HepG2 (cell line): Measurements from ENCODE around the gene ERLIN1. TPM values are rescaled to one million over a fixed set of nuclear protein-coding genes. Genes with fewer than 3 reads are reported as not detected.

Source experiments
- ATAC-seq: fragments of 200-7000 bp; cut with Tn5 transposase; 3 replicates; pipeline ENCODE4 v1.9.1; 2020; ENCODE audit warnings: mild to moderate bottlenecking, moderate library complexity
- BruUV-seq: library from RNA; stranded (reverse); fragments of 400-500 nt; replicated peaks from 2 replicates; lab custom pipeline; 2021; lab: Mats Ljungman, UMichigan
- CTCF ChIA-PET: fragments of 300-600 bp; formaldehyde crosslinking; extraction: SDS; loops from one replicate; lab custom pipeline; 2021; ENCODE audit warnings: low total read pairs, inconsistent platforms, low intra/inter-chr PET ratio; lab: Yijun Ruan, JAX
- POLR2A ChIA-PET: fragments of 350-600 bp; sonication (Branson Sonifier 250); formaldehyde crosslinking; loops from one replicate; lab custom pipeline; 2020; ENCODE audit warnings: antibody characterized with exemption, inconsistent platforms; lab: Yijun Ruan, JAX
- DNase-seq: peaks from one replicate; pipeline ENCODE4 v3.0.0-alpha.2; 2015; ENCODE audit warnings: low spot score
- FAIRE-seq: peaks from 3 replicates; lab custom pipeline; 2011; peaks lifted over from hg19 to GRCh38; lab: Jason Lieb, UNC
- H2AFZ ChIP-seq: one replicate; pipeline ENCODE4 v1.6.1; 2011; ENCODE audit warnings: low read length, inconsistent platforms
- H3K27ac ChIP-seq: fragments of 300-600 bp; 3 replicates; pipeline ENCODE4 v1.8.0; 2011; ENCODE audit warnings: mixed run types, mild to moderate bottlenecking, mixed read lengths, low read length, inconsistent platforms; ENCODE audit not compliant: insufficient read depth; ENCODE audit errors: extremely low read length
- H3K27me3 ChIP-seq, 2 experiments: fragments of 200-600 bp in 1 of 2; 2 replicates in 1 of 2; 3 replicates in 1 of 2; pipeline versions ENCODE4 v1.6.0 to v1.8.0; 2011; ENCODE audit warnings: low read length in 2 of 2, mild to moderate bottlenecking in 2 of 2, moderate library complexity in 2 of 2, inconsistent platforms in 1 of 2; ENCODE audit not compliant: insufficient read depth in 2 of 2, control insufficient read depth in 1 of 2
- H3K36me3 ChIP-seq, 2 experiments: fragments of 200-600 bp in 1 of 2; replicated peaks in 1 of 2; 2 replicates in 1 of 2; 3 replicates in 1 of 2; pipeline versions ENCODE4 v1.5.1 to v1.8.0; 2011; ENCODE audit warnings: low read length in 2 of 2, inconsistent platforms in 1 of 2; ENCODE audit not compliant: insufficient read depth in 2 of 2, control insufficient read depth in 1 of 2
- H3K4me1 ChIP-seq: 2 replicates; pipeline ENCODE4 v1.5.1; 2012; ENCODE audit warnings: low read length, inconsistent platforms; ENCODE audit not compliant: insufficient read depth
- H3K4me2 ChIP-seq: 2 replicates; pipeline ENCODE4 v1.6.0; 2011; ENCODE audit warnings: low read depth, low read length, inconsistent platforms
- H3K4me3 ChIP-seq, 3 experiments: fragments of 200-600 bp in 1 of 3; sonication (generic), shearing (Covaris generic) in 1 of 3; replicated peaks in 1 of 3; 2 replicates each; pipeline ENCODE4 v1.5.1; 2011 to 2016; ENCODE audit warnings: low read length in 3 of 3, inconsistent platforms in 2 of 3, low read depth in 2 of 3, mild to moderate bottlenecking in 2 of 3, control low read depth in 1 of 3, mixed read lengths in 1 of 3; ENCODE audit not compliant: insufficient read depth in 1 of 3
- H3K79me2 ChIP-seq: one replicate; pipeline ENCODE4 v1.6.1; 2011; ENCODE audit warnings: low read length, inconsistent platforms; ENCODE audit not compliant: insufficient read depth
- H3K9ac ChIP-seq: 2 replicates; pipeline ENCODE4 v1.6.0; 2011; ENCODE audit warnings: mild to moderate bottlenecking, low read depth, low read length, inconsistent platforms; ENCODE audit not compliant: insufficient read depth
- H3K9me3 ChIP-seq: 2 replicates; pipeline ENCODE4 v1.5.1; 2012; ENCODE audit warnings: mild to moderate bottlenecking, low read length
- H4K20me1 ChIP-seq: 2 replicates; pipeline ENCODE4 v1.6.0; 2011; ENCODE audit warnings: inconsistent platforms, mild to moderate bottlenecking, low read length, moderate library complexity; ENCODE audit not compliant: insufficient read depth
- NFE2L2 ChIP-seq: fragments of 150-350 bp; IDR thresholded peaks from 2 replicates; pipeline ENCODE4 v1.6.1; 2014; ENCODE audit warnings: low read length
- PHB2 ChIP-seq: fragments of 450-650 bp; IDR thresholded peaks from 2 replicates; pipeline ENCODE4 v1.6.1; 2018; ENCODE audit not compliant: partially characterized antibody
- PITX1 ChIP-seq: sonication (generic); formaldehyde crosslinking; IDR thresholded peaks from 2 replicates; pipeline ENCODE4 v1.5.1; 2020; ENCODE audit warnings: mild to moderate bottlenecking, missing genetic modification reagents
- WGBS: methylation state at CpG from one replicate; pipeline ENCODE4 v1.1.6; 2017; ENCODE audit warnings: low lambda C conversion rate; 5-methylcytosine and 5-hydroxymethylcytosine counted together
- in situ Hi-C: cut with HindIII; loops from 2 replicates; pipeline ENCODE4 v1.10.0; 2017; ENCODE audit warnings: low pct_unique_long_range_greater_than_20kb; ENCODE audit not compliant: extremely low pct_ligation_motif_present
- intact Hi-C: fragments of 100-400 bp; cut with micrococcal nuclease; formaldehyde crosslinking; loops from one replicate; pipeline ENCODE4 v1.10.0; 2022; ENCODE audit not compliant: unreplicated experiment
- polyA plus RNA-seq, 8 experiments: library from polyadenylated mRNA; depleted of rRNA in 3 of 8; stranded (reverse) in 7 of 8; unstranded in 1 of 8; fragments of >200 nt; fragmentation: Illumina TruSeq in 4 of 8; extraction: Trizol in 4 of 8; gene quantifications; 2 replicates each; pipeline versions ENCODE4 v1.2.1 to v1.2.3, GENCODE V29; 2011 to 2016; ENCODE audit warnings: low read depth in 4 of 8, missing spikeins in 1 of 8, mixed read lengths in 1 of 8; ENCODE audit not compliant: insufficient read depth in 1 of 8
- total RNA-seq, 5 experiments: library from RNA; depleted of rRNA; stranded (reverse); fragments of >200 nt; fragmentation: Illumina TruSeq; extraction: Trizol; gene quantifications; 2 replicates each; pipeline ENCODE4 v1.2.3, GENCODE V29; 2016; ENCODE audit warnings: low read depth in 1 of 5
- TF ChIP-seq, protein P1 (sequence below): sonication (generic); formaldehyde crosslinking; IDR thresholded peaks from 2 replicates; pipeline ENCODE4 v1.4.0; 2020; ENCODE audit warnings: missing genetic modification reagents

Gene ERLIN1
- total and polyA plus RNA-seq, 2 of the 13 experiments (the other 11 are each of a cell fraction or from before 2014, with no cell fraction given), result 56.8 to 69.3 TPM

- no peak for TF ChIP-seq PHB2
Observed at GRCh38 chr10:100135486-100135885, 50.3 kb downstream of the ERLIN1 start (continued).

GRCh38 chr10:100133801-100134200, 52.0 kb downstream of the ERLIN1 start:
- ATAC-seq (no peak), DNase-seq (no peak), FAIRE-seq (no peak)
- WGBS, result 80% methylated on average over 1 of the region's 1 CpG
- TF ChIP-seq NFE2L2, result peak; percentile 68; the same call in 1 of the 2 replicates
- TF ChIP-seq, protein P1, sequence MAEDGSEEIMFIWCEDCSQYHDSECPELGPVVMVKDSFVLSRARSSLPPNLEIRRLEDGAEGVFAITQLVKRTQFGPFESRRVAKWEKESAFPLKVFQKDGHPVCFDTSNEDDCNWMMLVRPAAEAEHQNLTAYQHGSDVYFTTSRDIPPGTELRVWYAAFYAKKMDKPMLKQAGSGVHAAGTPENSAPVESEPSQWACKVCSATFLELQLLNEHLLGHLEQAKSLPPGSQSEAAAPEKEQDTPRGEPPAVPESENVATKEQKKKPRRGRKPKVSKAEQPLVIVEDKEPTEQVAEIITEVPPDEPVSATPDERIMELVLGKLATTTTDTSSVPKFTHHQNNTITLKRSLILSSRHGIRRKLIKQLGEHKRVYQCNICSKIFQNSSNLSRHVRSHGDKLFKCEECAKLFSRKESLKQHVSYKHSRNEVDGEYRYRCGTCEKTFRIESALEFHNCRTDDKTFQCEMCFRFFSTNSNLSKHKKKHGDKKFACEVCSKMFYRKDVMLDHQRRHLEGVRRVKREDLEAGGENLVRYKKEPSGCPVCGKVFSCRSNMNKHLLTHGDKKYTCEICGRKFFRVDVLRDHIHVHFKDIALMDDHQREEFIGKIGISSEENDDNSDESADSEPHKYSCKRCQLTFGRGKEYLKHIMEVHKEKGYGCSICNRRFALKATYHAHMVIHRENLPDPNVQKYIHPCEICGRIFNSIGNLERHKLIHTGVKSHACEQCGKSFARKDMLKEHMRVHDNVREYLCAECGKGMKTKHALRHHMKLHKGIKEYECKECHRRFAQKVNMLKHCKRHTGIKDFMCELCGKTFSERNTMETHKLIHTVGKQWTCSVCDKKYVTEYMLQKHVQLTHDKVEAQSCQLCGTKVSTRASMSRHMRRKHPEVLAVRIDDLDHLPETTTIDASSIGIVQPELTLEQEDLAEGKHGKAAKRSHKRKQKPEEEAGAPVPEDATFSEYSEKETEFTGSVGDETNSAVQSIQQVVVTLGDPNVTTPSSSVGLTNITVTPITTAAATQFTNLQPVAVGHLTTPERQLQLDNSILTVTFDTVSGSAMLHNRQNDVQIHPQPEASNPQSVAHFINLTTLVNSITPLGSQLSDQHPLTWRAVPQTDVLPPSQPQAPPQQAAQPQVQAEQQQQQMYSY, result no peak
- TF ChIP-seq PITX1 (CRISPR knock-in tag), result no peak
- H3K27ac ChIP-seq, result no peak overlapping the region
- intact Hi-C loops, result no loop called here
- H3K27me3 ChIP-seq, result no peaks in the 10 kb centered on the region
- H3K4me2 ChIP-seq, result no peak overlapping the region
- no peaks in the 10 kb centered on the region for H4K20me1 ChIP-seq
- no TSS peak for BruUV-seq
- H3K79me2 ChIP-seq, result no peaks in the 10 kb centered on the region
- no peaks in the 10 kb centered on the region for H3K36me3 ChIP-seq
- H3K9ac ChIP-seq, result no peak overlapping the region
- POLR2A ChIA-PET, result no interaction called here
- in situ Hi-C loops, result no loop called here
- H3K4me1 ChIP-seq, result peaks cover 23% of the 10 kb centered on the region
- H2AFZ ChIP-seq, result no peak overlapping the region
- no peak overlapping the region for H3K4me3 ChIP-seq
- CTCF ChIA-PET, result no interaction called here
- peaks cover 9% of the 10 kb centered on the region for H3K9me3 ChIP-seq
